ENCODE measurements around the gene OGT.
"Not testable (repeated sequence)": the region's sequence is repeated elsewhere in the genome, so short reads cannot be mapped to it uniquely, and the experiment has no call there.

The OGT gene

DNA sequence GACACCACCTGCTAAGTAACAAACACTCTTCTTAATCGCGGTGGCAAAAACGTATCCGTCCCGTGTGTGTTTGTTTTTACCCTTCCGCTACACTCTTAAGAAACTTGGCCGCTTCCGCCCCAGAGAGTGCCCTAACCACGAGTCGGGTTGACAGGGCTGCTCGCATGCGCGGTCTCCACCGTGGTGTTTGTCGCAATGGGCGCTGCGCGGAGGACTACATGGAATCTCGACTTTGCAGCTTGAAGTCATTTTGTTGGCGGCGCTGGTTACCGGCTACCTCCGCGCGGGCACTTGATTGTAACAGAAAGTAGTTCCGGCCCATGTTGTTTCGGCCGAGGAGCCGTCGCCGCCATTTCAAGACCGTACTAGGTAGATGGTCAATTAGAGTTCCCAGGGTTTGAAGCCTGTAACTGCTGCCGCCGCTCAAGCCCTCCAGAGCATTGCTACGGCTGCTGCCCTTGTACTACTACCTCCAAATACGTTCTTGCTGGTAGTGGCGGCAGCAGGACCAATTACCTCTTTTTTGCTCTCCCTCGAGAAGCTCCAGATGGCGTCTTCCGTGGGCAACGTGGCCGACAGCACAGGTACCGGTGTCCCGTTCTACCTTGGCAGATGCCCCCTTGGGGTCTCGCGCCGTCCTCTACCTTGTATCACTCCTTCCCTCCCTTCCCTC, at the start of gene OGT:
Gene OGT, plus strand, starts transcription at position 352 of the 673 bp plus-strand sequence. Its CDS starts 196 bp downstream, at position 548.
- peak; percentile 77 for DNase-seq

DNA sequence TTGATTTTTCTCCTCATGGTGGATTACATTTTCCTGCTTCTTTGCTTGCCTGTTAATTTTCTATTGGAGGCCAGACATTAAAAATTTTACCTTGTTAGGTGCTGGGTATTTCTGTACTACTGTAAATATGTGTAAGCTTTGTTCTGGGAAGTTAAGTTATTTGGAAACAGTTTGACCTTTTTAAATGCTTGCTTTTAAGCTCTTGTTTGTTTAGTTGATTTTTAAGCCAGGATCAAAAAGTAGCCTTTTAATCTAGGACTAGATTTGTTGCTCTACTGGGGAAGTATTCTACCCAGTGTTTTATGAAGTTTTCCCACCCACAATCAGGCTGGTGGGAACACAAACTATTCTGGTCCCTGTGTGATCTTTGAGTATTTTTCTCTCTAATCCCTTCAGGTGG, 45.1 kb upstream of the OGT start:
- DNase-seq = no peak

DNA sequence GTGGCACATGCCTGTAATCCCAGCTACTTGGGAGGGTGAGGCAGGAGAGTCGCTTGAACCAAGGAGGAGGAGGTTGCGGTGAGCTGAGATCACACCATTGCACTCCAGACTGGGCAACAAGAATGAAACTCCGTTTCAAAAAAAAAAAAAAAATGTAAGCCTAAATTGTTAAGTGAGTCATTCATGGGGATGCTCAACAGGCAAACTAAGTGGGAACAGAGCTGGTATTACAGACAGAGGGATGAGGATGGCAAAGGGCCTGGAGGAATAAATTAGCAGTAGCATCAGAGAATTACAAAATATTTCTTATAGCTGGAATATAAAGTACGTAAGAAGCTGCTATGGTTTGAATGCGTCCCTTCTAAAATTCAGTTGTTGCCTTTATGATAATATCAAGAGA, 43.4 kb upstream of the OGT start:
- DNase-seq = no peak

DNA sequence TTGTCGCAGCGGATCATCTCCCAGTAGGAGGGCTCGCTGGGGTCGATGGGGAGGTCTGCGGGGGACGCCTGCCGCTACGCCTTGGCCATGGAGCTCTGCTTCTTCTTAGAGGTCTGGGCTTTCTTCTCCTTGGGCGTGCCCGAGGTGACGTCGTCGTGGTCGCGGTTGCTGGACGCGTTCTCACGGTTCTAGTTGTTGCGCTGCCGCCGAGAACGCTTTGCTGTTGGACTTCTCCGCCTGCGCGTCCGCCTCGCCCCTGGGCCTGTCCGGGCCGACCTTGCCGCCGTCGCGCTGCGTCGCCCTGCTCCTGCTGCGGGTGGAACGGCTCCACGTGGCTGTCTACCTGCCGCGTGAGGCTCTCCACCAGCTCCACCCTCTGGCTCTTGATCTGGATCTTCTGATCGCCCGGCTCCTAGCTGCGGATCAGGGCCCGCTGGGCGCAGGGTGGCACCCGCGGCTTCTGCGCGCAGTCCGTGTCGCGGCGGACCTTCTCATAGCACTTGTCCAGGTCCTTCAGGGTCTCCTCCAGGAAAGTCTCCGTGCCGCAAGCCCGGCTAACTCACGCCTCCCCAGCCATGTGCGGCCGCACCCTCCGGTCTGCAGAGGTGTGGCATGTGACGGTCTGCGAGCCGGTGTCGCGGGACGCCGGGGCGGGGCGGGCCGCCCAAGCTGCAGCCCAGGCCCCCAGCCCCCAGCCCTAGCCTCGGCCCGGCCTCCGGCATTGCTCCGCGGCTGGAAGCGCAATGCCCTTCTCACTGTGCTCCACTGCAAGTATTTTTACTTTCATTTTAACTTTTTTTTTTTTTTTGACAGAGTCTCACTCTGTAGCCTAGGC, 40.5 kb upstream of the OGT start:
- no peak for DNase-seq

DNA sequence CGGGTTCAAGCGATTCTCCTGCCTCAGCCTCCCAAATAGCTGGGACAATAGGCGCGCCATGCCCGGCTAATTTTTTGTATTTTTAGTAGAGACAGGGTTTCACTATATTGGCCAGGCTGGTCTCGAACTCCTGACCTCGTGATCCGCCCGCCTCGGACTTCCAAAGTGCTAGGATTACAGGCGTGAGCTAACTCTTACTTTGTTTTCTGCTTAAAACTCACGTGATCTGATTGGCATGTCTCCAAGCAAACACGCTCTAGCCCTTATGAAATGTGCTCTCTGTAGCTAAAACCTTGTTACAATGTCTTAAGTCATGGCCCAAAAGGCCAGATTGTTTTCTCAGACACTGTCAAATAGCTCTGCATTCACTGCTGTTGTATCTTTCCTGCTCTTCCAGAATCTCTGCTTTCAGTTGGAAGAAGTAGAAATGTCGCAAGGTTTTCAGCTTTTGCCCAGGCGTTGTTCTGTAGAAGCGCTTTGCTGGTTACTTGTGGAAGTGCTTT, 39.7 kb upstream of the OGT start:
- DNase-seq = no peak

DNA sequence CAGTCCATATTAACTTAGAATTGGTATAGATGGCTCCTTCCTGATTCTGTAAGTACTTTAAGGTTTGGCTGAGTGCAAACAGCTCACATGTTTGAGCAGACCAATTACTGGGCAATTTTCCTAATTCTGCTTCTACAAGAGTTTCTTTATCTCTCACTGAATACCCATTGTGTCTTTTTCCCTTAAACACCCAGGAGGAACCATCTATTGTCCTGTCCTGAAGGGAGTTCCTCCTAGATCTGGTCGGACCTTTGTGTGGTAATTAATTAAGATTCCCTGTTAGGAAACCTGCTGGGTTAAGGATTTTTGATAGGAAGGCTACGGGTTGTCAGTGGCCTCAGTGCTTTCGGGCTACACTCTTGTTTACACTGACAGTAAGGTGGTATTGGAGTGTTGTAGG, 36.9 kb upstream of the OGT start:
- not testable (repeated sequence) for DNase-seq

DNA sequence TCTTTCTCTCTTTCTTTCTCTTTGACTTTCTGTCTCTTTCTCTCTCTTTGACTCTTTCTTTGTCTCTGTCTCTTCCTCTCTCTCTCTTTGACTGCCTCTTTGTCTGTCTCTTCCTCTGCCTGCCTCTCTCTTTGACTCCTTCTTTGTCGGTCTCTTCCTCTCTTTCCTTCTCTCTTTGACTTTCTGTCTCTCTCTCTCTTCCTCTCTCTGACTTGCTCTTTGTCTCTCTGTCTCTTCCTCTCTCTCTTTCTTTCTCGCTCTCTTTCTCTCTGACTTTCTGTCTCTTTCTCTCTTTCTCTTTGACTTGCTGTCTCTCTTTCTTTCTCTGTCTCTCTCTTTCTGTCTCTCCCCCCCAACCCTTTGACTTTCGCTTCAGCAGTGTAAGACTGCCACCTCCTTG, 36.4 kb upstream of the OGT start:
- DNase-seq = no peak

DNA sequence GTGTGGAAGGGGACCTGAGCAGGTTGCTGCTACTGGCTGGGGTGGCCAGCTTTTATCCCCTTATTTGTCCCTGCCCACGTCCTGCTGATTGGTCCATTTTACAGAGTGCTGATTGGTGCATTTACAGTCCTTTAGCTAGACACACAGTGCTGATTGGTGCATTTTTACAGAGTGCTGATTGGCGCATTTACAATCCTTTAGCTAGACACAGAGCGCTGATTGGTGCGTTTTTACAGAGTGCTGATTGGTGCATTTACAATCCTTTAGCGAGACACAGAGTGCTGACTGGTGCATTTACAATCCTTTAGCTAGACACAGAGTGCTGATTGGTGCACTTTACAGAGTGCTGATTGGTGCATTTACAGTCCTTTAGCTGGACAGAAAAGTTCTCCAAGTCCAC, 30.8 kb upstream of the OGT start:
- DNase-seq = not testable (repeated sequence)

DNA sequence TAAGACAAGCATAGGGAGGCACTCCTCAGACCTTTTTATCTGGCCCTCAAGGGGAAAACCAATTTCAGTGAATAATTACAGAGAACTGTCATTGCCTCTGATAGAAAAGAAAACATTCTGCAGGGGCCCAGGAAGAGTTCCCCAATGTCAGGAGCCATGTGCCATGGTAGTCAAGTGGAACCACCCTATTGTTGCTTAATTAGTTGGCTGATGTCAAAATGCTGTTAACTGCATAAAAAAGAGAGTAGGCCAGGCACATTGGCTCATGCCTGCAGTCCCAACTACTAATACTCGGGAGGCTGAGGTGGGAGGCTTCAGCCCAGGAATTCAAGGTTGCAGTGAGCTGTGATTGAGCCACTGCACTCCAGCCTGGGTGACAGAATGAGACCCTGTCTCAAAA, 28.6 kb upstream of the OGT start:
- no peak for DNase-seq

DNA sequence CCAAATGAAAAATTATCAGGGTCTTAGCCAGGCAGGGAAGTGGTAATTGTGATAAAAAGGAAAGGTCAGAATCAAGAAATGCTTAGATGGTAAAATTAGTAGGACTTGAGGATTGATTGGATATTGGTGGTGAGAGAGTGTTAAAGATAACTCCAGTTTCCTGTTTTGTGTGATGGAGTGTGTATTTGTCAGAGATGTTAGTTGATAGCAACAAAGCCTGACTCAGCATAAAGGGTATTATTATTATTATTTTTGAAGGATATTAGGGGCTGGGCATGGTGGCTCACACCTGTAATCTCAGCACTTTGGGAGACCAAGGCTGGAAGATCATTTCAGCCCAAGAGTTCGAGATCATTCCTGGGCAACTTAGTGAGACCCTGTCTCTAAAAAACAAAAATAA, 23.6 kb upstream of the OGT start:
- no peak for DNase-seq

DNA sequence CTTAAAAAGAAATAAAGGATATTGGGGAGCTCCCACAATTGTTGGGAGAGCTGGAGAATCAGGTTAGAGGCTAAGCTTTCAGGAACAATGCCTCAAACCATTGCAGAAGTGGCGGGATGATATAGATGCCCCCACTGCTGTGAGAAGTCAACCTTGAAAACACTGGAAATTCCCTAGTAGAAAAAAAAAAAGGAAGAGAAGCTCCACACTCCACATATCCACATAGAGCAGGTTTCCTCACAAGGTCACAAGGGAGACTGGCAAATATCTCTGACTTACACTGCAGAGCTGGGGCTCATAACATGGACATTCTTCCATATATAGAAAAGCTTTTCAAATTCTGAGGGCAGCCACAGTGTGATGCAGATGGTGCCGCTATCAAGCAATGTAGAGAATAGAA, 22.7 kb upstream of the OGT start:
- DNase-seq = no peak

DNA sequence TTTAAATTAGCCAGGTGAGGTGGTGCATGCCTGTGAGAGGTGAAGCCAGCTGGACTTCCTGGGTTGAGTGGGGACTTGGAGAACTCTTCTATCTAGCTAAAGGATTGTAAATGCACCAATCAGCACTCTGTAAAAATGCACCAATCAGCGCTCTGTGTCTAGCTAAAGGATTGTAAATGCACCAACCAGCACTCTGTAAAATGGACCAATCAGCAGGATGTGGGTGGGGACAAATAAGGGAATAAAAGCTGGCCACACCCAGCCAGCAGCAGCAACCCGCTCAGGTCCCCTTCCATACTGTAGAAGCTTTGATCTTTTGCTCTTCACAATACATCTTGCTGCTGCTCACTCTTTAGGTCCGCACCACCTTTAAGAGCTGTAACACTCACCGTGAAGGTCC, 19.2 kb upstream of the OGT start:
- DNase-seq = not testable (repeated sequence)

DNA sequence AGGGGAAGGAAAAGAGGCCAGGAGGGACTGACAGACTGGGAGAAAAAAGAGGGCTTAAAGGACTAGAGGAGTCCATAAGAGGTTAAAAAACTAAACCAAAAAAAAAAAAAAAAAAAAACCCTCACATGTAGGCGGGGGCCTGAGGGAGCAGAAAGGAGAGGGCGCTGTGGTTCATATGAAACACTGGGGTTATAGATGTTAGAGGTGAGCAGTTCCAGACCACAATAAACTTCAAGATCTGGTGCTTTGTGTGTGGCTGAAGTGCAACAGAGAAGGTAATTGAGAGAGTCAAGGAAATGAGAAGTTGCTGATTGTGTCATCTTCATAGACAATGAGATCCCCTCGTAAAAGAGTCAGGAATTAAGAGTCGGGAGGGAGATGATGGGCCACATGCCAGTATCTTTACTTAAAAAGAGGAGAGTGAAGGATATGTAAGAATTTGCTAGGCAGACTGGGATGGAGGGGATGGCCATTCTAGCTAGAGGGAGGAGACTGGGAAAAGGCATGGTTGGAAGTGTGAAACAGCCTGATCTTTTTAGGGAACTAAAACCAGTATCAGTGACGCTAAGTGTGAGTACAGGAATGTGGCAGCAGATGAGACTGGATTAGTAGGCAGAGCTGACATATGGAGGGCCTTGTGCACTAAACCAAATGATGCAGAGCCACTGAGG, 18.4 kb upstream of the OGT start:
- DNase-seq = no peak

DNA sequence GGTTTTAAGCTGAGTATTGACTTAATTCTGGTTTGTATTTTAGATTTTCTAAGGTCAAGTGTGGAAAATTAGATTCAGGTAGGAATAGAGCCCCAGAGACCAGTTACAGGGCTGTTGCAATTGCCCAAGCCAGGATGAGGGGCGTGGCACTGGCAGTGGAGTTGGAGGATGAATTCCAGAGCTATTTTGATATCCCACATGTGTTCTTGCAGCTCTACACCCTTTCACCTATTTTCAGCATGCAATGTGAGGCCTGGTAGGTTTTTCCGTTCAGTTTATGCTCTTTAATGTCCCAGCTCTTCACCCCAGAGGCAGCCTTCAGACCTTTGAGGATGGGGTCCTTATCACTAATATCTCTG, 17.9 kb upstream of the OGT start:
- DNase-seq = no peak

DNA sequence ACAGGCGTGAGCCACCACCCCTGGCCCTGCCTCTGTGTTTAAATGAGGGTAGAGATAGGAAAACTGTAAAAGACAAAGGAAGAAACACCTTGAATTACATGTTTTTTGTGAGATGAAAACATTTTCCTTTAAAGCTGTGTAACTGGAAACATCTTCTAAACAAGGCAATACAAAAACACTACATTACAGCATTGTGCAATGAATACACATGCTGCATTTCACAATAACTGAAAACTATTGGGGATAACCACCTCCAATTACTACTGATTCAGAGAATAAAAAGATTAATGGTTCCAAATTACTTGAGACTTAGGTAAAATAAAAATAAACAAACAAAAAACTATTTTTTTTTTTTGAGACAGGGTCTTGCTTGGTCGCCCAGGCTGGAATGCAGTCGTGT, 7.6 kb upstream of the OGT start:
- no peak for DNase-seq

DNA sequence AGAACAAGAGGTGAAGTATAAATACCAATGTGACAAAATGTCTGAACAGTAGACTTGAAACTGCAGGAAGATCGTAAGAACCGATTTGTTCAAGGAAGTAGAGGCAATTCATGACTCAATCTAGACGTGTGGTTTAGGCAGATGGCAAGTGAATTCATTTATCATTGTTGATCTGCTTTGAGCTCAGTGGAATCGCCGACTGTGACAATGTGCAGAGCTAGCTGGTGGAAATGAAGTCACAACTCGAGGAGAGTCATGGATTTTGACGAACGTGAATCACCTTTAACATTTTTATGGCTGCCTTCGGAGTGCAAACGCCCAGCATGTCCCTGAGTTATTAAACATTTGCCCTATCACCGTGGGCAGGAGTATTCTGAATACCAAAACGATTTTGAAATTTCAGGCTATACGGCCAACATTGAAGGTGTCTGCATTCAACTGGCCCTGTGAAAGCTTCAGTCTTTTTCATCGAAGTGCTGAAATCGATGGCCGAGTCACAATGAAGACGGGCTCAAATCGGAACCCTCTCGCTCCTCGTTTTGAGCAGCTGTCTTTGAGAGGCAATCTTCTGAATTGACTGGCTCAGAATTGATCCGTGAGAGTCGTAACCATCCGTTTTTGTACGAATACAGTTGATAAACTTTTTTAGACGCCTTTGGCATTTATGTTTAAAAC, 689 bp upstream of the OGT start:
- no peak for DNase-seq

DNA sequence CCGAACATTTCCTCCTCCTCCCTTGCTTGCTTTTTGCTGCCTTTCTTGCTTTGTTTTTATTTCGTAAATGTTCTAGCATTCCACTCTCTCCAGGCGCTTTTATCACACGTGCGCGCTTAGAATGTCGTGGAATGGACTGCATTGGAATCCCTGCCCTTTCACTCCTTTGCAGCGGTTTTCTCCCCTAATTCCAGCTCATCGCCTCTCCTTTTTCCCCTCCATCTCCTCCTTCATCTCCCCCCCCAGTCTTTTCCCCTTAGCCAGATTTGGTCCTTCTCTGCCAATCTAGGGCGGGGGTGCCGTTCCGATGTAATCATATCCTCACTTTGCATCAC, 579 bp downstream of the OGT start:
- no peak for DNase-seq

DNA sequence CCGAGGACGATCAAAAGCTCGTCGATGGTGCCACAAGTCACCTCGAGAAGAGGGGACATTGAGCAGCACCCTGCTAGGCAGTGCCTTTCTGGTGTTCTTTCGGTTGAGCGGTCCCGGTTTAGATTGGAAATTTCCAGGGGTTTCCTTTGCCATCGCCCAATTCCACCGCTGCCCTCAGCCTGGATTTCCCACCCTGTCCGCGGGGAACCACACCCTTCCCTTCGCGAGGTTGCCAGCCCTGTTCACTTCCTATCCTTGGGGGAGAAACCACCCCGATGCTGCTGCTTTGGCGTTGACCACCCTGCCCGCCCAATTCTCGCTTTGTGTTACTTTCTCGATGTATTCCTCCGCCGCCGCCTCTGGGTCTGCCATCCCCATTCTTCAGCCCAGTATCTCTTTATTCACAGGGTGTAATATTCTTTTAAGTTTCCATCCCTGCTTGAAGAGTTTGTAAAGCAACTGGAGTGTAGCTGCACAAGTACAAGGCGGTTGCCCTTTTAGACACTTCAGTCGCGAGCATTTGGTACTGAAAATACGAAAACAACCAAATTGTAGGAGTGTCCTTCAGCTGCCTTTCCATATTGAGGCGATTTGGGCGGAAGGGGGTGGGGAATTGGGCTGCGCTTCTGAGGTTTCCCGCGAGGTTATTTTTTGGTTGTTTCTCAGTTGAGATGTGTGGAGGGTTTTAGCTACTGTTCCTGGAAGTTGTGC, 1.1 kb downstream of the OGT start:
- DNase-seq = no peak

DNA sequence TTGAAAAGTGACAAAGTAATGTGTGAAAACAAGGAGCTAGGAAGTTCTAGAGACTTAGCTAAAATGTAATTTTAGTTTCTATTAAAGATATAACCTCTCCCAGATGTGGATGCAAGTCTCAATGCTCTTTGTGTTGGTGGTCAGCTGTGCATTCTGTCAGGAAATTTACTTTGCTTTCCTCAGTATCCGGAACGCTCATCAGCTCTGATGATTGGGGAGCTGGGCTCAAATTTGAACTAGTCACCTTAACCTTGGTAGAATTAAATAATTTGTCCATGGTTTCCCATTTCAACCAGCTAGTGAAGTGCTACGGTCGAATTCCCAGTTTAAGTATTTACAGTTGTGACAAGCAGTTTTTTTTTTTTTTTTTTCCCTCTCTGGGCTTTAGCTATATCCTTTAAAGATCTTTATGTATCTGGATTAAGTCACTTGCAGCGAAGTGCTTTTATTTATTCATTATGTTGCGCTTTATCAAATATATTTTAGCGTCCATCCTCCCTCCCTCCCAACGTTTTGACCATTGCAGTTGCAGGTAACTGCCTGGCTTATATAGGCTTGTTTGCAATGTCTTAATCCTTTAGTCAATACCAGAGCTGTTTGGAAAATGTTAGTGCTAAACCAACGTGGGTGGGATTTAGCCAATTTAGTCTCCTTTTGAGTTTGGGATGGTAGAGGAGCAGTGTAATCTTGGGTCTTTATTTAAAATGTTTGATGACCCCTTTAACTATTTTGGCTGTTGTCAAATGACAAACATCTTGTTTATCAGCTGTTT, 2.1 kb downstream of the OGT start:
- no peak for DNase-seq

DNA sequence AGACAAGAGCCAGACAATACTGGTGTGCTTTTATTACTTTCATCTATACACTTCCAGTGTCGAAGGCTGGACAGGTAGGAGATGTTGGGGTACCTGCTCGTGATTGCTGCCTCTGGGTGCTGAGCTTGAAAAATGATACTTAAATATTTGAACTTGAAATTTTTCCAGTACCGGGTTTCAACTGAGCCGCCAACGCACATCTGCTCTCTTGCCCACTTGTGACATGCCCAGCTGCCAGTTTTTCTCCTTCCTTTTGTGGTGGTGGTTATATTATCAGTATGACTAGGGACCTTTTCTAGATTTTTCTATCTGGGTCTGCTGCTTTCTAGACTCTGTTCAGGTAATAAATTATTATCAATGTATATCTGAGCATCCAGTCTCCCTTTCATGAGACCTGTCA, 3.4 kb downstream of the OGT start:
- no peak for DNase-seq

DNA sequence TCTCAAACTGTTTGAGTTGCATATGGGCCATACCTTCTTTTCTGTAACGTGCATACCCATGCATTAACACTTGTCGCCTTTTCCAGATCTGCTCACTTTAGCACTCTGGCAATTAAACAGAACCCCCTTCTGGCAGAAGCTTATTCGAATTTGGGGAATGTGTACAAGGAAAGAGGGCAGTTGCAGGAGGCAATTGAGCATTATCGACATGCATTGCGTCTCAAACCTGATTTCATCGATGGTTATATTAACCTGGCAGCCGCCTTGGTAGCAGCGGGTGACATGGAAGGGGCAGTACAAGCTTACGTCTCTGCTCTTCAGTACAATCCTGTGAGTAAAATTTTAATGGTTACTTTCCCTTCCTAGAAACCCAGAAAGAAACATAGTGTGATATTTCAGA, 4.8 kb downstream of the OGT start:
- DNase-seq = no peak

DNA sequence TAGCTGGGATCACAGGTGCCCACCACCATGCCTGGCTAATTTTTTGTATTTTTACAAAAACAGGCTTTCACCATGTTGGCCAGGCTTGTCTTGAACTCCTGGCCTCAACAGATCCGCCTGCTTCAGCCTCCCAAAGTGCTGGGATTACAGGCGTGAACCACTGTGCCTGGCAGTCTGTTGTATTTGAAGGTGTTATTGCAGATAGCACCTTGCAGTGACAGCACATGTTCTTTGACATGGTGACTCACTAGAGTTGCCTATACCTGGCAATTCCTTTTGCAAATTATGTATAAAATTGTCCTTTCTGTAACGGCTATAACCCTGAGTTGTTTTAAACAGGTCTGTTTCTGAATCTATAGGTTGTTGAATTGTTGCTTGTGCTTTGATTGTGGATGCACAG, 7.9 kb downstream of the OGT start:
- DNase-seq = no peak
